Activated effector memory CD4-positive, alpha-beta T cell treated with anti-CD3 and anti-CD28 coated beads, Interleukin-2, amount 50 U/mL, for 16 hours (primary cell): ENCODE results near the gene OTUD3.
"Not testable (repeated sequence)": the region's sequence is repeated elsewhere in the genome, so short reads cannot be mapped to it uniquely, and the experiment has no call there.

ENCODE experiments used
- DNase-seq: peaks from one replicate; pipeline ENCODE4 v3.0.0-alpha.2; 2020

OTUD3 gene

GRCh38 chr1:19882111-19883071, at the start of gene OTUD3:
Gene OTUD3, plus strand, starts transcription at chr1:19882395. Its CDS starts 119 bp downstream, at chr1:19882514.
- peak; percentile 98 for DNase-seq

GRCh38 chr1:19835578-19835977, 46.6 kb upstream of the OTUD3 start:
- no peak for DNase-seq

GRCh38 chr1:19837866-19838265, 44.3 kb upstream of the OTUD3 start:
- no peak for DNase-seq

GRCh38 chr1:19840228-19840627, 42.0 kb upstream of the OTUD3 start:
- no peak for DNase-seq

GRCh38 chr1:19844731-19845495, 37.3 kb upstream of the OTUD3 start:
- no peak for DNase-seq

GRCh38 chr1:19845555-19845954, 36.6 kb upstream of the OTUD3 start:
- DNase-seq = no peak

- no peak for DNase-seq
Observed at GRCh38 chr1:19846338-19846737, 35.9 kb upstream of the OTUD3 start.

- DNase-seq = not testable (repeated sequence)
Observed at GRCh38 chr1:19847334-19847733, 34.9 kb upstream of the OTUD3 start.

GRCh38 chr1:19849307-19849706, 32.9 kb upstream of the OTUD3 start:
- not testable (repeated sequence) for DNase-seq

GRCh38 chr1:19850214-19850613, 32.0 kb upstream of the OTUD3 start:
- no peak for DNase-seq

GRCh38 chr1:19852036-19852435, 30.2 kb upstream of the OTUD3 start:
- no peak for DNase-seq

- DNase-seq = no peak
Observed at GRCh38 chr1:19854866-19855265, 27.3 kb upstream of the OTUD3 start.

GRCh38 chr1:19858893-19859292, 23.3 kb upstream of the OTUD3 start:
- DNase-seq = no peak

GRCh38 chr1:19859876-19860275, 22.3 kb upstream of the OTUD3 start:
- DNase-seq = no peak

- DNase-seq = no peak
Observed at GRCh38 chr1:19860418-19860817, 21.8 kb upstream of the OTUD3 start.

- no peak for DNase-seq
Observed at GRCh38 chr1:19861034-19861433, 21.2 kb upstream of the OTUD3 start.

- DNase-seq = no peak
Observed at GRCh38 chr1:19861842-19862530, 20.2 kb upstream of the OTUD3 start.

GRCh38 chr1:19862944-19863343, 19.3 kb upstream of the OTUD3 start:
- no peak for DNase-seq

- DNase-seq = no peak
Observed at GRCh38 chr1:19864570-19865160, 17.5 kb upstream of the OTUD3 start.

GRCh38 chr1:19866029-19866428, 16.2 kb upstream of the OTUD3 start:
- no peak for DNase-seq

- no peak for DNase-seq
Observed at GRCh38 chr1:19866758-19867157, 15.4 kb upstream of the OTUD3 start.

- not testable (repeated sequence) for DNase-seq
Observed at GRCh38 chr1:19868575-19868974, 13.6 kb upstream of the OTUD3 start.

- not testable (repeated sequence) for DNase-seq
Observed at GRCh38 chr1:19869453-19869852, 12.7 kb upstream of the OTUD3 start.
